GM18951 (cell line): ENCODE measurements around the gene NCOA1.

ENCODE experiments used
- POLR2A ChIP-seq: IDR thresholded peaks from 4 replicates; pipeline ENCODE4 v1.6.1; 2011; ENCODE audit warnings: mild to moderate bottlenecking; ENCODE audit not compliant: insufficient read length, insufficient read depth; ENCODE audit errors: extremely low read depth
- in situ Hi-C: fragments of 300-500 bp; cut with MboI; formaldehyde crosslinking; loops from one replicate; pipeline ENCODE4 v1.12.0; 2022; ENCODE audit warnings: low sequenced_read_pairs, mixed read lengths, inconsistent platforms; ENCODE audit not compliant: unreplicated experiment

NCOA1 gene

GRCh38 chr2:24806661-24807036, 315.6 kb downstream of the NCOA1 start:
- TF ChIP-seq POLR2A: no peak
- in situ Hi-C loops: no loop called here

- in situ Hi-C loops: no loop called here
- TF ChIP-seq POLR2A: no peak
These were observed 318.4 kb downstream of the NCOA1 start for GRCh38 chr2:24809316-24810007.

DNA sequence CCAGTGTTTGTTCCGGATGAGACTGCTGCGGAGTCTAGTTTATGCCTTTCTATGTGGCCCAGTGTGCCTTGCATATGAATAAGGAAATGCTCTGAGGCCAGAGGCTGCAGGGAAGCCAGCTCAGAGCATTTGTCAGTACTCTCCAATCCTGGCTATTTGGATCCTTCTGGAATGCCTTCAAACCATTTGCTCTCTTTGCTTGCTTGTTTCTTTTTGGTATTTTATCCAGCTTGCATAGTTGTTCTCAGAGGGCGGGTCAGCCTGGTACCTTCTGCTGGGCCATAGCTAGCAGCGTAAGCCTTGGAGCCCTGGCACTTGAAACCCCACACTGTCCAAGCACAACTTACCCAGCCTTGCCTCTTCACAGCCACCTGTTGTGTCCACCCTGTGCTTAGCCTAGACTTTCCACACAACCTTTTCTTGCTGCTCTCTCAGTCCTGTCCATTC, 322.7 kb downstream of the NCOA1 start:
- in situ Hi-C loops: no loop called here
- TF ChIP-seq POLR2A: no peak

DNA sequence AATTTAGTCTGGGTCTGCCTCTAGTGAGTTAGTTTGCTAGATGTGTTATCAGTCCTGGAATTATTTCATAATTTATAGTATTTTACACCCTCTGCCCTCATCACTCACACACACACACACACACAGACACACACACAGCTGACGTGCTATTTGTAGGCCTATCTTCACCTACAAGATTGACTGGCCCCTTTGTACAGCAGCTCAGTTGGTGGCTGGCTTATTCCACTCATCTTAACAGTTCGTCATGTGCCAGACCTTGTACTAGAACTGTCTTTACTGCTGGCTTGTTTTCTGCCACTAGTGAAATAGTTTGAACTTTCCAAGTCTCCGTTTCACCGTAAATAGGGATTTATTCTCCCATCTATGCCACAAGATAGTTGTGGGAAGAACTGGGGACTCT, 323.5 kb downstream of the NCOA1 start:
- in situ Hi-C loops: no loop called here
- TF ChIP-seq POLR2A: no peak

GRCh38 chr2:24815171-24815570, 324.1 kb downstream of the NCOA1 start:
- TF ChIP-seq POLR2A: no peak
- in situ Hi-C loops: no loop called here

GRCh38 chr2:24816404-24816803, 325.4 kb downstream of the NCOA1 start:
- in situ Hi-C loops: no loop called here
- no peak for TF ChIP-seq POLR2A

GRCh38 chr2:24816884-24817283, 325.8 kb downstream of the NCOA1 start:
- no peak for TF ChIP-seq POLR2A
- in situ Hi-C loops: no loop called here

DNA sequence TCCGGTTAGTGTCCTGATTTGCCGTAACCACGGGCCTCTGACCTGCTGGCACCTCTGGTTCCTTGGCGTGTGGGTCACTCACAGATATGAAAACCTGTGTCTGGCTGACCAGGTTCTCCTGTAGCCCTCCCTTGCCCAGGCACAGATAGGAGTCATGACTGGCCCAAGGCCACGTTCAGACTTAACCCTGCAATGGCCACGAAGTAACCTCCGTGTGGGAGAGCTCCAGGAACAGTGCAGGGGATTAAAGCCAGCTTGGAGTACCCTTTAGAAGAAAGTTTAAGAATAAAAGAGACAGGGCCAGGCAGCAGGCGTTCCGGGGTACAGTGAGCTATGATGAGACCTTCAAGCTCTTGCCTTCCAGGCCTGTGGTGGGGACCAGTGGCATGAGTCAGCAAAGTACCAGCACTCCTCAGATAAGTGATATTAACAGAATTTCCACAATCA, 327.7 kb downstream of the NCOA1 start:
- in situ Hi-C loops: no loop called here
- no peak for TF ChIP-seq POLR2A

DNA sequence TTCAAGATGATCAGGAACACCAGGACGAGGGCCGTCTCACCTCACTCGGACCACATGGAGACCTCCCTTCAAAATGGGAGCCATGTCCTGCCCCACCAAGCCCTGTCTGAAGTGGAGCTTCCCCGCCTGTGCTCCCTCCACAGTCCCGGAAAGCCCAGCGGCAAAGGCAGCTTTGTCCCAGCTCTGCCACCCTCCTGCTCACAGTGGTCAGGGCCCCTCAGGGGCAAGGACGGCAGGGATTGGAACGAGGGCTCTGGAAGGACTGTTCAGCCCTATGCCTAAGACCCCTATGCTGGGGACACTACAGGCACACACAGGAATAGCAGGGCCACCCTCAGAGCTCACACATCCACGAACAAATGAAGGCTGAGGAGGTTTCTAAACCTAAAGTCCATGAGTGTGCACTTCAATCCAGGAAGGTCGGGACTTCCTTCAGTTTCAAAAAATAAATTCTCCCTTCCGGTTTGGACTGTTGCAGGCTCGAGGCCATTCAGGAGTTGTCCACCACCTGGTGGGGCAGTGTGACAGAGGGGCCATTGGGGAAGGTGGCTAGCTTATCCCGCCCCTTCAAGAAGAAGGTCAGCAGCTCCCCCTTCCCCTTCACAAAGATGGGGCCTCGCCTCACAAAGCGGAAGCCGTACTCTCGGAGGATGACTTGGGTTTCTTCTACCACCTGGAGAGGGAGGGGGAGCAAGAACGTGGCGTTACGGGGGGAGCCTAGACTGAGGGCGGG, 328.6 kb downstream of the NCOA1 start:
- TF ChIP-seq POLR2A: no peak
- in situ Hi-C loops: loop anchor here (5.0 kb wide), 1 partner anchor 402 kb away; no protein-coding TSS in a partner anchor

DNA sequence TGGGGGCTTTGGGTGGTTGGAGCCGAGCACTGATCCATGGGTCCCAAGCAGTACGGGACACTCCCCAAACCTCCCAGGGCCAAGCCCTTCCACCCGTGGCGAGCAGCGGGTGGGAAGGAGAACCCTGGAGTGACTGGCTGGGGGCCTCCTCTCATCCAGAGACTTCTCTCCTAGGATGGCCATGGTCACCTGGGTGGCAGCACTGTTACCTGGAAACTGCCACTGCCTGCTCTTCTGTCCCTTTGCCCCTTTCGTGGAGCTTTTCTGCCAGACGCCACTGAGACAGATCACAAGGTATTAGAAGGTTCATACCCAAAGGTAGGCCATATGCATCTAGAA, 329.1 kb downstream of the NCOA1 start:
- in situ Hi-C loops: loop anchor here (5.0 kb wide), 1 partner anchor 403 kb away; no protein-coding TSS in a partner anchor
- TF ChIP-seq POLR2A: no peak
